Calu3 (cell line): ENCODE measurements around the gene MPO. TPM values are rescaled to one million over a fixed set of nuclear protein-coding genes. Genes with fewer than 3 reads are reported as not detected.

Source experiments
- BruUV-seq: library from RNA; stranded (reverse); fragments of 400-500 nt; replicated peaks from 2 replicates; lab custom pipeline; 2021; lab: Mats Ljungman, UMichigan
- CTCF ChIA-PET: fragments of 300-600 bp; sonication (Branson Sonifier 250); formaldehyde crosslinking; loops from one replicate; lab custom pipeline; 2022; ENCODE audit warnings: antibody characterized with exemption; lab: Charles Lee
- DNase-seq: peaks from one replicate; pipeline ENCODE4 v3.0.0; 2022
- H3K27ac Mint-ChIP-seq: one replicate; pipeline ENCODE4 v1.8.0; 2022; ENCODE audit warnings: mixed read lengths; ENCODE audit not compliant: unreplicated experiment
- H3K27me3 Mint-ChIP-seq: one replicate; pipeline ENCODE4 v1.8.0; 2022; ENCODE audit warnings: mixed read lengths; ENCODE audit not compliant: unreplicated experiment
- H3K36me3 Mint-ChIP-seq: one replicate; pipeline ENCODE4 v1.8.0; 2022; ENCODE audit warnings: mild to moderate bottlenecking, moderate library complexity, mixed read lengths; ENCODE audit not compliant: insufficient read depth, unreplicated experiment
- H3K4me1 Mint-ChIP-seq: one replicate; pipeline ENCODE4 v1.8.0; 2022; ENCODE audit warnings: mild to moderate bottlenecking, low read depth, mixed read lengths; ENCODE audit not compliant: unreplicated experiment
- H3K4me3 Mint-ChIP-seq: one replicate; pipeline ENCODE4 v1.8.0; 2022; ENCODE audit warnings: mild to moderate bottlenecking, low read depth, moderate library complexity, mixed read lengths; ENCODE audit not compliant: unreplicated experiment
- H3K9me3 Mint-ChIP-seq: one replicate; pipeline ENCODE4 v1.8.0; 2022; ENCODE audit warnings: low read depth, mixed read lengths; ENCODE audit not compliant: unreplicated experiment
- CTCF ChIP-seq: fragments of 200-600 bp; IDR thresholded peaks from one replicate; pipeline ENCODE4 v1.8.0; 2022; ENCODE audit warnings: antibody characterized with exemption; ENCODE audit not compliant: unreplicated experiment
- intact Hi-C: fragments of 100-400 bp; cut with micrococcal nuclease; formaldehyde crosslinking; loops from one replicate; pipeline ENCODE4 v1.10.0; 2022; ENCODE audit not compliant: unreplicated experiment
- total RNA-seq: library from RNA; stranded (reverse); gene quantifications from 2 replicates; pipeline ENCODE4 v1.2.3, GENCODE V29; 2022

Gene MPO
- total RNA-seq, 1 experiment from 2014 or later, result not detected

- H3K9me3 Mint-ChIP-seq, result no peaks in the 10 kb centered on the region
- no peaks in the 10 kb centered on the region for H3K4me1 Mint-ChIP-seq
- H3K27ac Mint-ChIP-seq, result no peak overlapping the region
- H3K36me3 Mint-ChIP-seq, result no peaks in the 10 kb centered on the region
- CTCF ChIA-PET, result interaction anchor here (0.6 kb wide), 1 partner anchor 13 kb away, joined by 3 read pairs; no protein-coding TSS in a partner anchor
- intact Hi-C loops, result no loop called here
- peaks cover 66% of the 10 kb centered on the region for H3K27me3 Mint-ChIP-seq
- BruUV-seq, result no TSS peak
- peak; percentile 44 for DNase-seq
- TF ChIP-seq CTCF, result peak; percentile 61
- no peak overlapping the region for H3K4me3 Mint-ChIP-seq
These were observed 23.4 kb upstream of the MPO start for GRCh38 chr17:58303971-58304749.

- Mint-ChIP-seq H3K4me3 (no peak overlapping the region), H3K9me3 (no peaks in the 10 kb centered on the region), H3K4me1 (no peaks in the 10 kb centered on the region), H3K36me3 (no peaks in the 10 kb centered on the region), H3K27me3 (peaks cover 59% of the 10 kb centered on the region), H3K27ac (no peak overlapping the region)
- DNase-seq, result no peak
- TF ChIP-seq CTCF, result no peak
- intact Hi-C loops, result no loop called here
- CTCF ChIA-PET, result no interaction called here
- BruUV-seq, result no TSS peak
These were observed 22.3 kb upstream of the MPO start for GRCh38 chr17:58302919-58303585.

DNA sequence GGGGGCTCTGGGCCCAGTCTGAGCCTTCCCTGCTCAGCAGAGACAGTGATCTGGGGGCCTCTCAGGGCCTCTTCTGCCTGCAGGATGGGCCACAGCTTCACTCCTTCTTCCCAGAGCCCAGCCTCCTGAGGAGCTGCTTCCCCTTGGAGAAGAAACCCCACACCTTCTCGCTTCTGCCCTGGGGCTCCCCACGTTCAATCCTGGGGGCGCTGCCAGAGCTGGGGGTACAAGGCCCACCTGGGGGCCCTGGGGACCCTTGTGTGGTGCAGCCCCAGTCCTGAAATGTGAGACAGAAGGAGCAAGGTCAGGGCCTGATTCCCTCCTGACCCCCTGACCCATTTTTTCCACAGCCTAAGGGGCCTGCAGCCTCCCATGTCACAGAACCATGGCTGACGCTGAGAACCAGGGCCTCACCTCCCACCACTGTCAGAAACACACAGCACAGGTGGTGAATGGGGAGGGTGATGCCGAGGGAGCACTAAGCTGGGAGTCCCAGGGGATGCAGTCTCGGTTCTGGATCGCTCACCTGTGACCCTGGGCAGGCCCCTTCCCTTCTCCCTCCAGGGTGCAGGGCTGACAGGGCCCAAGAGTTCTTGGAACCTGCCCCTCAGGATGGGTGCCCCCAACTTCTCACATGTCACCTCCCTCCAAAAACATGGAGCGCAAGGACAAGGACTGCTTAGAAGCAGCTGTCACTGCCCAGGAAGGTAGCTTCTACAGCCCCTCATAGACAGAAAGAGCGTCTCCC lies 21.6 kb upstream of the MPO start:
- TF ChIP-seq CTCF, result no peak
- no peaks in the 10 kb centered on the region for H3K9me3 Mint-ChIP-seq
- no peaks in the 10 kb centered on the region for H3K4me1 Mint-ChIP-seq
- CTCF ChIA-PET, result no interaction called here
- no TSS peak for BruUV-seq
- H3K4me3 Mint-ChIP-seq, result no peak overlapping the region
- H3K27ac Mint-ChIP-seq, result no peak overlapping the region
- no peaks in the 10 kb centered on the region for H3K36me3 Mint-ChIP-seq
- DNase-seq, result no peak
- intact Hi-C loops, result no loop called here
- peaks cover 55% of the 10 kb centered on the region for H3K27me3 Mint-ChIP-seq

DNA sequence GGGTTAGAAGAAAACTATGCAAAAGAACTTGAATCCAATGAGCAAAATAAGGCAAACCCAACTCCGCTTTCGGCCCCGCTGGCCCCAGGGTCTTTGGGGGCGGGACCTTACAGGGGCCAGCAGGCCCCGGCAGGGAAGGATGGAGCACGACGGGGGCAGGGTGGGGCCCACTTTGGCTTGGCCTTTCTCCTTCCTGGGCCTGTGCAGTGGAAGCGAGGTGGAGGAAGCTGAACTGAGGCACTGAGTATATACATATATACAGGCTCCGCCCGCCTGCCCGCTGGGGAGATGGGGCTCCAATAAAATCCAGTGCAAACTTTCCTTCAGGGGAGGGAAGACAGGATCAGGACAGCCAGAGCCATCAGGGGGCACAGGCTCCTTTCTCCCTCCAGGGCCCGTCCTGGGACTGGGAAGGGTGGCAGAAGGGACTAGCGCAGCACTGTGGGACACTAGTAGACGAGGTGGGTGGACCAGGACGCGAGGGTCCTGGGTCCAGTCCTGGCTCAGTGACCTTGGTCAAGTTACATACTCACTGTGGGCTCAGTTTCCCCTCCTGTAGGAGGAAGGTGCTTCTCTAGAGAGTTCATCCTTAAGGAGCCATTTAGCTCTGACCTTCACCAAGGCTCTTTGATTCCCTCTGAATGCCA lies 20.9 kb upstream of the MPO start:
- no peak for TF ChIP-seq CTCF
- Mint-ChIP-seq H3K27ac (no peak overlapping the region), H3K4me1 (no peaks in the 10 kb centered on the region), H3K27me3 (peaks cover 48% of the 10 kb centered on the region), H3K9me3 (no peaks in the 10 kb centered on the region), H3K36me3 (no peaks in the 10 kb centered on the region), H3K4me3 (no peak overlapping the region)
- DNase-seq, result no peak
- CTCF ChIA-PET, result no interaction called here
- BruUV-seq, result no TSS peak
- intact Hi-C loops, result no loop called here
